NCI-H1694 treated with DMSO at 0.1 percent for 48 hours (cell line): ENCODE measurements around the gene OPCML.

Experiments used
- DNase-seq: peaks from one replicate; lab custom pipeline; 2025; lab: John Stamatoyannopoulos, UW

Gene OPCML

DNA sequence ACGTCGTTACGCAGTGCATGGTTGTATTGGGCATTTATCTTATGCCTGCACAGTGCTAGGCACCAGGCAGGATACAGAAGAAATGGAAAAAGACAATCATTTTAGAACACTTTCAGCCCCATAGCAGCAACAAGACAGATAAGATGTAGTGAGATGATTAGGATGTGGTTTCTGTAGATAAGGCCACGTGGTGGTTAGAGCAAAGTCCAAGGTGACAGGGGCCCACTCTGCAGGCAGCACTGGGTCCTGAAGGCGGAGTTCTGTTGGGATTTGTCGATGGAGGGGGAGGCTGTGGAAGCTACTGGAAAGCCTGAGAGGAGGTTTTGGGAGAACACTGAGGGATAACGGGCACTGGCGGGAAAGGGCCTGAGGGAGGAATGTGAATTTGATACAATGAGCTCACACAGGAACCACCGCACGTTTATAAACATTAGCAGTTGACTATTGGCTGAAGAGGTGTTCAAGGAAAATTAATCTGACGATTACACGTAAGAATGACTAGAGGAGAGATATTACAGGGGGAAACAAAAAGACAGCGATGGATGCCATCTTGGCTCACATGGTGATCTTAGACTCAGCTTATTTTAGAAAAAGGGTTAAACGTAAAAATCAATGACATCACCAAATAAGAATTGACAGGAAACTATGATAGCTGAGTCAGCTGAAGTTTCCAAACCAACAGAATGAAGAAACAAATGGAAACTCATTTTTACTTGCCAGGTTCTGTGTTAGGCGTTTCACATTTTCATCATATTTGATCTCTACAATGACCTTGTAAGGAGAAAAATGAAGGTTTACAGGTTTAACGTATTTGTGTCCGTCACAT is 551.0 kb downstream of the OPCML start:
- DNase-seq = no peak

DNA sequence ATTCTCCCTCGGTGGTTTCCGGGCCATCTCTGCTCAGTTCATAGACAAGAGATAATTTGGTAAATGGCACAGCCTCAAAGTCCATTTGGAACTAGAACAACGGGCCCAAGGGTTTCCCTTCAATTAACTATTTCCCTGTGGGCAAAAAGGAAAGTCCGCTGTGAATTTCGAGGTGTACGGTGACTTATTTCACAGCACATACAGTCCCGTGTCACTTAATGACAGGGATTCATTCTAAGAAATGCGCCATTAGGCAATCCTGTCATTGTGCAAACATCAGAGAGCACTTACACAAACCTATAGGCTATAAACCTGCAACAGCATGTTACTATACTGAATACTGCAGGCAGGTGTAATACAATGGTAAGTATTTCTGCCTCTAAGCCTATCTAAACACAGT is 551.6 kb downstream of the OPCML start:
- DNase-seq = no peak

DNA sequence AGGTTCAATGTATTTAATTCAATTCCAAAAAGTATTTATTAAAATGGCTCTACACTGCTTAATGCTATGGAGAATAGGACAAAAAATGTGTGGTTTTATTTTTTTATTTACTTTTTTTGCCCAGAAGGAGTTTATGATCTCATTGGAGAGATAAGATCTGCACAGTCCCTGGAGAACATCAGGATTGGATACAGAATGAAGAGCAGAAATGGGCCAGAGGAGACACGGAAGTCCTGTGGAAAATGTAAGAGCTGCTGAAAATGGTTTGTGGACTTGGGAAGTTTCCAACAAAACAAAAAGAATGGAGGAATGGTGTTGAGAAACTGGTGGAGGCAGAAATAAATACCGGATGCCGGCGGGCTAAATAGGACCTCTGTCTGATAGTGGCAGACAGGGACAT is 554.6 kb downstream of the OPCML start:
- DNase-seq = no peak

DNA sequence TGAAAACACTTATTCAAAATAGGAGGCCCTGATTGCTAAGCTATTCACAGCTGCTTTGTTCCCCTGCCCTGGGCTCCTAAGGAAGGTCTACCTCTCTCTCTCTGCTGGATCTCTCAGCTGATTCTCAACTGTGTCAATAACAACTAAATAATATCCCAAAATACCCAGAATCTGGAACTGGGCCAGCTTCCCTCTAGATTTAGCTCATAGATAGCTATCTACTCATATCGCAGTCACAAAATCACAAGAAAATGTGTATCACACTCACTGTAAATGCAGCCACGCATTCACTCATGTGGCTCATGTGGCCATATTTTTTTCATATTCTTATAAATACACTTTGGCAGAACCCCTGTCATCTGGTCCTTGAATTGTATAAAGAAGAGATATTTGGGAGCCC is 555.1 kb downstream of the OPCML start:
- DNase-seq = no peak

DNA sequence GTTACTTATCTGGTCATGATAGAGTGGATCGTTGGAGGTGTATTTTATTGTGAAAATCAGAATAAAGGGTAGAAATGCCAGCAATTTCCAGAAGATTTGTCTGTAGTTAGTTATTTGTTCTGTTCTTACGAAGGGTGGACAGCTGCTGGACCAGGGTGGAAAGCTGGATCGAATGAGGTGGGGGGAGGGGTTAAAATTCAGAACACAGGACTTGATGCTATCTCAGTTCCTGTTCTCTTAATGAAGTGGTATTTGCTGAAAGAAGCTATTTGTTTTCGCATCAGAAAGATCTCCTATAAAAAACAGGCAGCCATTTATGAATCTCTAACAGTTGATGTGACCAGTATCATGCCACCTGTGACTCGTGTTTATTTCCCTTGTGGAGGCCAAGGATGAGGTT is 556.2 kb downstream of the OPCML start:
- DNase-seq = no peak

DNA sequence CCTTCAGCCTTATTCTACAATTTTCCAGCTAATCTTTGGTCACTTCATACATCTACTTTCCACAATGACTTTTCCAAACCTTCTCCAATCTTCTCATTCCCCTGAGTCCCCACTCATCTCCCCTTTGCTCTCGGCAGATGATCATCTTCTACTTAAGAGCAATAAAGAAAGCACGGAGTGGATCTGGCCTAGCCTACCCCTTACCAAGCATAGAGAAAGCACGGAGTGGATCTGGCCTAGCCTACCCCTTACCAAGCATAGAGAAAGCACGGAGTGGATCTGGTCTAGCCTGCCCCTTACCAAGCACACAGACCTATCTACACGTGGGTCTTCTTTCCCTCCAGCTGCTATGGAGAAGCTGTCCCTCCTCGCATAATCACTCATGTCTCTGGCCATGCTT is 558.6 kb downstream of the OPCML start:
- no peak for DNase-seq

DNA sequence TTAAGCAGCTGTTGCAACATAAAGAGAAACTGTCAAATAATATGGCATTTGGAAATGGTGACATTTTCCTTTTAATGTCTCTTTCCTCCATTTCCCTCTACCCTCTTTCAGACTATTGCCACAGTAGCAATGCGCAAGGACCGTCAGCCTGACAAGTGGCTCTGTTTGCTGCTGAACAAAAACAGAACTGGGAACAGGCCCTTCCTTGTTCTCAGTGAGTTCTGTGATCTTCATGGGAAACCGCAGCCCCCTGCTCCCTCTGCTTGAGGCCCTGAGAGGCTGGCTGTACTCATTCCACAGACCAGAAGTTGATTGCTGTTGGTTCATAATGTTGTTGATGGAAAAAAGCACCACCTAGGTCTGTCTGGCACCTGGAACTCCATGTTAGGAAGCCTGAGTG is 559.7 kb downstream of the OPCML start:
- DNase-seq = no peak

DNA sequence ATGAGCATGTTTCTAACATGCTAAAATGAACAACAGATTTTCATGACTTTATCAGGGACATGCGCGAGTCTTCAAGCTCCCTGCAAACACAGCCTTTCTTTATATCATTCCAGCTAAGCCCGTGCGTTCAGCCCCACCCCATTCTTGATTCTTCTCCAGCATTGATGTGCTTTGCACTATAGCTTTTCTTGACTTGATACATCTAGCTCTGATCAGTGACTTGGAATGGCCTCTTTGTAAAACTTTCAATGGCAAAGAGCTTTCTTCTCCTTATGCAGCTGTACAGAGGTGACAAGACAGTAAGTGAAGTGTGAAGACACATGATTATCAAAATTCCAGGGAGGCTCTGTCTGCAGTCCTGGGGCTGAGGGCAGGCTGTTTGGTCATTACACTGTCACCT is 561.0 kb downstream of the OPCML start:
- DNase-seq = no peak

DNA sequence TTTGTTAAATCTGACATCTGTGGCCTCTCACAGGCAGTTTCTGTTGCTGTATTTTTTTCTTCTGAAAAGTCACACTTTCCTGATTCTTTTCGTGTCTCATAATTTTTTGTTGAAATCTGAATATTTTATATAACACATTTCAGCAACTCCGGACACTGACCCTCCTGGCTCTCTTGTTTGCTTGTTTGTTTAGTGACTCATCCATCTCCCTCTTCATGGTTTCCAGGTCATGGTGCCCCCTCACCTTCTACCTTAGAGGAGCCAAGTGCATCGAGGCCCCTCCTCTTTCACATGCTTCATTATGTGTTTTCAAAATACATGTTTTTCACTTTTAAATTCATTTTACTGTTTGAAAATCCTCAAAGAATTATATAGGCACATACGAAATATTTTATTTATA is 562.4 kb downstream of the OPCML start:
- DNase-seq = no peak

DNA sequence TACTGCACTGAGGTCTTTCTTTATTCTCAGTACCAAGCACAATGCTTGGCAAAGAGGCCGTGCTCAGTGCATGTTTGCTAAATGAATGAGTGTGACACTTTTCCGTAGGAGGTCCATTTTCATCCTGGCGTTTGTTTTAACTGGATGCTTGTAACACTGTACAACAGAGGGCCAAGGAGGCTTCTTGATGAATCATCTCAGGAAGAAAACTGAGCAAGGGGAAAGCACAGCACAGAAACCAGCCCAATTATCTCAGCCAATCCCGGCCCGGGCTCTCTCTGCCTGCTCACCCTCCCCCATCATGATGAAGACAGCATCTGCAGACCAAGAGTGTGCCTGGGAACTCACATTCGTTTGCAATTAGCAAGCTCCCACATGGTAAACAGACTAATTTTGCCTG is 570.3 kb downstream of the OPCML start:
- peak; percentile 4 for DNase-seq

DNA sequence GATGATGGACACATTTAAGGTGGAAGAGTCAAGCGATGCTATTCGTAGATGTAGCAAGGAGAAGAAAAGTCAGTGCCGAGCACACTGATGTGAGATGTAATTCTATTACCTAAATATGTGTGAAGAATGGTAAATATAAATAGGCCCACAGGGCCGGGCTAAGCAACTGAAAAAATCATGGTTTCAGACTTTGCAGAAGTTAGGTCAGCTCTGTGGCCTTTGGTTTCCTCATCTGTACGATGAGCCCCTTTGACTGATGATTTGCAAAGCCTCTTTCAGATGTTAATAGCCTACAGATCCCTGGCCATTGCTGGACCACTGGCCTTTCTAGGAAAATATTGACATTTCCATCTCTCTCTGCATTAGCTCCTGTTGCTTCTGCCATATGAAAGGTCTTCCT is 570.8 kb downstream of the OPCML start:
- no peak for DNase-seq

DNA sequence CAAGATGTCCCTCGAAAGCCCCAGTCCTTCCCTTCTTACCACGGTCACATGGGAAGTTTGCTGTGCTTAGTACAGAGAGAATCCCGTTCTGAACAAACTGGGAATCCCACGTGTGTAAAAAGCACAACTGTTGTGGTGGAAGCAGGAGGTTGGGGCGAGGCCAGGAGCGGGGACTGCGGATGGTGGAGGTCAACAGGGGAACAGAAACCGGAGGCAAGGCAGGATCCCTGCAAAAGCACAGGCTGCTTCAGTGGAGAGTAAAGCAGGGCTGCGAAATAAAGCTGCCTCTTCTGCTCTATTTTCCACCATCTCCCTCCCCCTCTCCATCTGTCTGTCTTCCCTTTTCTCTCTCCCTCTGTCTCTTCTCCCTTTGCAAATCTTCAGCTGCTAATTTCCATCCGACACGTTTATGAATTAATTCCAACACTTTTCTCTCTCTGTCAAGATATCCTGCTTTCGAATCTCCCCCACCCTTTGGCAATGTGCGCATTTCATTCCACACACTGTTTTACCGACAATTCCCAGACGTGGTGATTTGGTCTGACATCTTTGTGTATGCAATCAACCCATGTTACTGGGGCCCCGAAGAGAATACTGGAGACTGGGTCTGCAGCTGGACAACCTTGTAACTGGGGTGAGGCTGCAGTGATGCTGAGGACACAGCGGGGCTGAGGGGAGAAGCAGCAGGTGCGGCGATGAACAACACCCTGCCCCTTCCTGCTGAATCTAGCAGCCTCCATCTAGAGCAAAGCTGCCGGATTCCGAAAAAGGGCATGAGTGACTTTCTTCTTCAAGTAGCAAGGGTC is 571.8 kb downstream of the OPCML start:
- peak; percentile 7 for DNase-seq

DNA sequence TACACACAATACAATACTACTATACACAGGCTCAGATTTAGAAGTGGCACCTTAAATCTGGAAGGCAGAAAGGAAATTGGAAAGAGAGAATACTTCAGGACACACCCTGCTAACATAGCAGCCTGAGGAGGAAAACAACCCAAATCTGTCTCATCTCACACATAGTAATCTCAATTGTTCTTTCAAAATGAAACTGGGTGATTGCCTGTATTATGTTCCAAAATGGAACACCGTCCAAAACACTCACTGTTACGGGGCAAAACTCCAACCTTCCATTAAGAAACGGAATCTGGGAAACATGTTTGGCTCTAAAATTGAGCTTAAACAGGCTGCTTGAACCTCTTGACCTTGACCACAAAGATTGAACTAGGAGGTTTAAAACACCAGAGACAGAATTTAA is 572.6 kb downstream of the OPCML start:
- no peak for DNase-seq

DNA sequence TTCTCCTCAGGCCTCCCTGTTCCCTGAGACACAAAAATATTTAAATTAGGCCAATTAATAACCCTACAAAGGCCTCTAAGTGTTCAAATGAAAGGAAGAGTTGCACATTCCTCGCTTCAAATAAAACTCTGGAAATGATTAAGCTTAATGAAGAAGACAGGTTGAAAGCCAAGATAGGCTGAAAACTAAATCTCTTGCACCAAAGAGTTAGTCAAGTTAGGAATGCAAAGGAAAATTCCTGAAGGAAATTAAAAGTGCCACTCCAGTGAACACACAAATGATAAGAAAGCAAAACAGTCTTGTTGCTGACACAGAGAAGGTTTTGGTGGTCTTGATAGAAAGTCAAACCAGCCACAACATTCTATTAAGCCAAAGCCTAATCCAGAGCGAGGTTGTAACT is 574.4 kb downstream of the OPCML start:
- no peak for DNase-seq

DNA sequence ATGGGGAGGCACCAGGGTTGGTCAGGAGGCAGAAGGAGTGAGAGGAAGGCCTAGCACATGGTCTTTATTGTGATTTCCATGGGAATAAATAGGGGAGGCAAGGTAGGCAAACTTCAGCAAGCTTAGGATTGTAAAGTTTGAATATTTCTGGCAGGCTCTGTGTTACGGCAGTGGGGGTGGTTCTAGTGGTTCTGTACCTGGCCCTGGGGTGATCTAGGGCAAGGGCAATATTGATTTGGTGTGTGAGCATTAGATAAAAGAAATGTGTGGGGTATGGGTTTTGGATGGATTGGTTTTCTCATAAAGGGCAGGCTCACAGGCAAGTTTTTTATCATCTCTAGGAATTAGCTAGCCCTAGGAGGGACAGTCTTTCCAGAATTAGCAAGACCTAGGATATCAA is 584.0 kb downstream of the OPCML start:
- DNase-seq = no peak

DNA sequence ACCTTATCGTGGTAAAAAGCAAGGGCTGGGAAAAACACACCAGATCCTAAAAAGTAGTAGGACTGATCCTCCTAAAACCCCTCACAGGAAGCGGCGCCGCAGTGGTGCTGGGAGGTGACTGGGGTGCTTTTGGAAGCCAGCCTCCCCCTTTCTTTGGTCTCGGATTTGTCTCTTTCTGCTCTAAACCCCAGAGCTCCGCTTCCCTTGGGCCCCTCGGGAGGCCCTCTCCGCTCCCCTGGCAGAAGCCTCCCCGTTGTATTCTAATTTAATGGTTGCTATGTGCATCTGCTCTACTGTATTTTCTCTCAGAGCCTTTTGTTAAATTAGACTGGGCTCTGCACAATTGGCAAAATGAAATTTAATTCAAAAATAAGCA is 587.7 kb downstream of the OPCML start:
- no peak for DNase-seq

DNA sequence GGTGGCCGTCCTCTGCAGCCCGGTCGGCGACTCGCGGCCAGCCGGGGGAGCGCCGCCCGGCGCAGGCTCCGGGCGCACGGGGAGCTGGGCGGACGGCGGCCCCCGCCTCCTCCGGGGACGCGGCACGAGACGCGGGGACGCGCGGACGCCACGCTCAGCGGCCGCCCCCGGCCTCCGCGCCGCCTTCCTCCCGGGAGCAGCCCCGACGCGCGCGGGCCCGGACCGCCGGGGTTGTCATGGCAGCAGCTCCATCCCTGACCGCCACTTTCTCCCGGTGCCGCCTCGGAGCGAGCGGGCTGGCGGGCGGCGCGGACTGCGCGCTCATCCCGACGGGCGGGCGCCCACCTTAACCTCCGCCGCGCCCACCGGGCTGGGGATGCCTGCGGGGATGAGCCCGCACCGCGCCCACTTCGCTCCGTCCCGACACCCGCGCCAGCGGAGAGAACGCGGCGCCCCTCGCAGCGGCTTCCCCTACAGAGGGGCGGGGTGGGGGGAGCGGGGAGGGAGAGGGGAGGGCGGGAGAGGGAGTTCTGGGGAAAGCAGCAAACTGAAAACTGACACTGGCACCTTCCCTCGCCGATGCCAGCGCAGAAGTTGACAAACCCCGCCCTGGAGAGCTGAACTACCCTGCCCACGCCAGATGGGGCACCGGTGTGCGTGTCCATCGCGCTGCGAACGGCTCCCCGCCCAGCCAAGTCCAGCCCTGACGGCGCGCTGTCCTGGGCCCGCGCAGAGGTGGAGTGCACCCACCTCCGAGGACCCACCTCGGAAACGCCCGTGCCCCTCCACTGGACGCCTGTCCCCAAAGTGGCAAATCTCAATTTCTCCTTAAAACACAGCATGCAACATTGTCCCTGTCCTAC is 588.4 kb downstream of the OPCML start:
- no peak for DNase-seq

DNA sequence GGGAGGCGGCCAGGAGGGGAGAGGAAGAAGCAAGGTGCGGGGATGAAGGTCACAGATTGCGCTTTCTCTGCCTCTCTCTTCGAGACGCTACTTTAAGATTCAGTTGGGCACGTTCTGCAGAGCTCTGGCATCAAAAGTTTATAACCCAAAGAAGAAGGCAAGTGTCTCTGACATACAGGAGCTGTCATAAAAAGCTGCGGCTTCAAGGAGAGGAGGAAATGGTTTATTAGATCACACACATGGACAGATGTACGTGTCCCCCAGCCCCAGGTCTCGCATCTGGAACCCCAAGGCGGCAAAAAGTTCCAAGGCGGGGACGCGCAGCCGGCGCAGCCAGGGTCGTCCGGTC is 589.0 kb downstream of the OPCML start:
- no peak for DNase-seq

DNA sequence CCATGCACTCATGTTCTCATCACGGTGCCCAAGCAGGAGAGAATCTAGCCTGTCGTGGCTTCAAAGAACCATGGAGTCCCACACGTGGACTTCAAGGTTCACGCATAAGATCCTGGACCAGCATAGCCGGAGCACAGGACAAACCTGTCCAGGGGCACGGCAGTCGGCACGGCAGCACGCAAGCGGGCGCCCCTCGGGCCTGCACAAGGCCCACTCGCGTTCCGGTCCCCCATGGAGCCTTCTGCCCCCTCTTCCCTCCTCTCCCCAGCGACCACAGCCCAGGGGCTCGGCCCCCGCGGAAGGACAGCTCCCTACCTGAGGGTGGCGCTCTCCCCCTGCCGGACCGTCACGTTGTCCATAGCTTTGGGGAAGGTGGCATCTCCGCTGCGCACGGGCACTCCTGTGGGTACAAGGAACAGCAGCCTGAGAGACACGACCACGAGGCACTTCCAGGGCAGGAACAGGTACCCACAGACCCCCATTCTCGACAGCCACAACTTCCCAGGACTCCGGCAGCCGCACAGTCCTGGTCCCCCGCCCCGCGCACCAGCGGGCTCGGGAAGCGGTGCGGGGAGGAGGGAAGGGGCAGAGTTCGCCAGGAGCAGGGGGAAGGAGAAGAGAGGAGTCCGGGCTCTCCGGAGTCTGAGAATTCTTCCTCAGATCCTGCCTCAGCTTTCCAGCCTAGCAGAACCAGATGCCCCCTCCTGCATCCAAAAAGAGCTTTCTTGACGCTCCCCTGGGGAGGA is 589.5 kb downstream of the OPCML start:
- DNase-seq = no peak

DNA sequence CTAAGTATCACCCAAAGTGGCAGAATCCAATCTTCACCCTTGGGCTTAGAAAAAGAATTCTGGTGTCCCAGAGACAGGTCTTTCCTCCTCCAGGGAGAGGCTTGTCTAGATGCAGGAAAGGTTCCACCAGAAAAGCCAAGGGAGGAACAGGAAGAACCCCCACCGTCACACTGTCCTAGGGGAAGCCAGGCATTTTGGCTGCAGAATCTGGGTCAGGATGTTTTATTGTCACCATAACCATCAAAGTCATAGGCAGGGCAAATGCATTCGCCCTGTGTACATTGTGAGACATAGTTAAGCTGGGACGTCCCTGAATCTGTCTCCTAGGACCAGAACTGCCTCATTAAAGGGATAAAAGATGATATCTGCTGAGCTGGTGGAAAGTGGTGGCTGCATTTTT is 590.5 kb downstream of the OPCML start:
- DNase-seq = no peak

DNA sequence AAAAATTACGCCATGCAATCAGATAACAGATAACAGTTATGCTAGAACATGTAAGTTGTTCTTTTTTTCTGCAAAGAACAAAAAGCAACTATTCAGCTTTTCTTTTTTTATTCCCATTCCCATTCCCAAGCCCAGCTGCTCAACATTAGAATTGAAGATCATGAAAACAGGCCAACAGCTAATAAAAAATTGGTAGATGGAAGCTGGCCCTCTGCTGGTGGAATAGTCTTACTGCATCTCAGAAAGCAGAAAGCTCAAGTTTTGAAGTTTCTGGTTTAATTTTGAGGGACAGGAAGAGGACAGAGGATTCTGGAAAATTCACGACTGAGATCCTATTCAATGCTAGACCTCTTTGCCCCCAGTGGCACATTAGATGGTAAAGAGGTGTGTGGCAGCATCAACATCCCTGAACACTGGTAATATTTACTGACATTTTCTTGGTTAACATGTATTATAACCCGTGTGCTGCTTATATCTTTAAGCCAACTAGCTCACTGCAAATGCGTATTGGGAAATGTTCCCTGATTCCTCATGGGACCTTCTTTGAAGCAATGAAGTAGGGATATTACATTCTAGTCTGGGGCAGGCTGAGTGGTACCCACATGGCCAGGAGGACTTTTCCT is 591.2 kb downstream of the OPCML start:
- peak; percentile 43 for DNase-seq

DNA sequence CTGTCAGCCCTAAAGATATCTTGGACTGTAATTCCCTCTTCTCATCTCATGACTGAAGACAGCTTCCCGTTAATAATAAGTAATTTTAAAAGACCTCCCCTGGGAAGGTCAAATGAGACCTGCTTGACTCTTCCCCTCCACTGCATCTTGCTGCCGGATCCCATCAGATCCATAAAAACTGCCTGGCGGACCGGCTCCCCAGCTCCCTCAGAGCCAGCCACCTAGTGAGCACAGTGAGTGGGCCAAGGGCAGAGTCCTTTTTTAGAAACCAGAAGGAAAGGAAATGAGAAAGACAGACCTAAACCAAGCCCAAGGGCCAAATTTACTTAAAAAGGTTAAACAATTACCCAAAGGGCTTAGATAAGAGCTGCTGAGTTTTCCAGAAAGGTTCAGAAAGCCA is 595.3 kb downstream of the OPCML start:
- no peak for DNase-seq
